HG03432 (cell line): ENCODE results near the gene PTPRN2.
"Not testable (repeated sequence)": the region's sequence is repeated elsewhere in the genome, so short reads cannot be mapped to it uniquely, and the experiment has no call there.

Experiments
- ATAC-seq: cut with Tn5 transposase; IDR thresholded peaks from one replicate; pipeline ENCODE4 v1.9.1; 2021; ENCODE audit warnings: mild to moderate bottlenecking, moderate library complexity; ENCODE audit not compliant: unreplicated experiment

Gene PTPRN2

DNA sequence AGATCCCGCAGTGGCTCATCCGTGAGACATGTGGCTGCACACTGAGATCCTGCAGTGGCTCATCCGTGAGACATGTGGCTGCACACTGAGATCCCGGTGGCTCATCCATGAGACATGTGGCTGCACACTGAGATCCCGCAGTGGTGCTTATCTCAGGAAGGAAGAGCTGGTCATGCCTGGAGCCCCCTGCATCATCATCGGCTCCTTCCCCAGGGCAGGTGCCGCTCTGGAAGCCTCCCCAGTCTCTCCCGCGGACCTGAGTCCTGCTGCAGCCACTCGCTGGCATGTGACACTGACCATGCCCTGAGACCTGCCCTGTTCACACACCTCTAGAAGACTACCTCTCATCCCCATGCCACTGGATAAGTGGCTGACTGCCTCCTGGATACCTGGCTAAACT lies 181.3 kb downstream of the PTPRN2 start:
- ATAC-seq: no peak

DNA sequence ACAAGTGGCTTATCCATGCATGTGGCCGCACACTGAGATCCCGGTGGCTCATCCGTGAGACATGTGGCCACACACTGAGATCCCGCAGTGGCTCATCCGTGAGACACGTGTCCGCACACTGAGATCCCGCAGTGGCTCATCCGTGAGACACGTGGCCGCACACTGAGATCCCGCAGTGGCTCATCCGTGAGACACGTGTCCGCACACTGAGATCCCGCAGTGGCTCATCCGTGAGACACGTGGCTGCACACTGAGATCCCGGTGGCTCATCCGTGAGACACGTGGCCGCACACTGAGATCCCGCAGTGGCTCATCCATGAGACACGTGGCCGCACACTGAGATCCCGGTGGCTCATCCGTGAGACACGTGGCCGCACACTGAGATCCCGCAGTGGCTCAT lies 181.9 kb downstream of the PTPRN2 start:
- ATAC-seq: not testable (repeated sequence)

- no peak for ATAC-seq
Observed at GRCh38 chr7:158405324-158405723, 182.3 kb downstream of the PTPRN2 start.

- ATAC-seq: no peak
Observed at GRCh38 chr7:158404031-158404761, 183.4 kb downstream of the PTPRN2 start.

DNA sequence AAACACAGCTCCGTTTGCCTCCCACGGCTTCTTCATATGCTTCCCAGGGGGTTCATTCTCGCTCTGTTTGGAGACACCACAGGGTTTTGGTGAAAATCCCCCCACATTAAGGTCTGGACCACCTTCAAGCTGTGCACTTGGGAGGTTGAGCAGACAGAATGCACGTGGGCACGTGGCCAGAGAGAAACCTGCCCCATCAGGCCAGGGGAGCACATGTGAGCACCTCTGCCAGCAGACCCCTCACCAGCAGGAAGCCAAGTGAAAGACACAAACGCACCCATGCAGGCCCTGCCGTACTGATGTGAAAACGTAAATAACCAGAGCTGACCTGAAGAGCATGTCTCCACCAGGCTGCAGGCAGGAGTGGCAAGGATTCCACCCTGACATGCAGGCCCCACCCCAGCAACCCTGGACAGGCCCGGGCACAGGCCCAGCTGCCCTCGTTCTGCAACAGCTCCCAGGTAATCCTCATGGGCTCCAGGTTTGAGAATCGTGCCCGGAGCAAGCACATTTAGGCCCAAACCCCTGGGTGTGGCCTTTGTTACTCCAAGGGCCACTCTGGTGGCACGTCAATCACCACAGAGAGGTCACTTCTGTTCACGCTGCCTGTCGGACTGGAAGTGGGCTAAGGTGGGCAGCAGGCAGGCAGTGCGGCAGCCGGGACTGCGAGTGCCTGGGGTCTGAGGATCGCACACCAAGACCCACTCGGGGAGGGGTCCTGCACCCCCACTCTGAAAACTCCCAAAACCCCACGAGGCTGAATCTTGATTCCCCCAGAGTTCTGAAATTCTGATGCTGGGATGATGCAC lies 184.4 kb downstream of the PTPRN2 start:
- no peak for ATAC-seq

DNA sequence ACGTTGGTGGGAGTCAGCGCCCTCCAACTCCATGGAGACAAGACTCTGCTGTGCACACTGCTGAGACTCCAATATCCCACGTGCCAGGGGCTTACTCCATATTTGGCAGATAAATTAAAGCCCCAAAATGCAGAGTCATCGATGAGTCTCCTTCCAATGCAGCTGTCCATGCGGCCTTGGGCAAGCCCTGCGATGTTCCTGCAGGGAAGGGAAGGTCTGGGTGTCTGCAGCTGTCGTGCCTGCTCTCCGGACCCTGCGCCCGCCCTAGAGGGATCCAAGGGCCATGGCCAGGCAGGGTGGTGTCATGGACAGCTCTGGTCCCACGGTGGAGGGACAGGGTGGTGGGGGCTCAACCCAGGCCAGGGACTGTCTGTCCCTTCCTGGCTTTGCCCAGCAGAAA lies 185.2 kb downstream of the PTPRN2 start:
- no peak for ATAC-seq

- ATAC-seq: no peak
Observed at GRCh38 chr7:158401826-158402225, 185.8 kb downstream of the PTPRN2 start.

DNA sequence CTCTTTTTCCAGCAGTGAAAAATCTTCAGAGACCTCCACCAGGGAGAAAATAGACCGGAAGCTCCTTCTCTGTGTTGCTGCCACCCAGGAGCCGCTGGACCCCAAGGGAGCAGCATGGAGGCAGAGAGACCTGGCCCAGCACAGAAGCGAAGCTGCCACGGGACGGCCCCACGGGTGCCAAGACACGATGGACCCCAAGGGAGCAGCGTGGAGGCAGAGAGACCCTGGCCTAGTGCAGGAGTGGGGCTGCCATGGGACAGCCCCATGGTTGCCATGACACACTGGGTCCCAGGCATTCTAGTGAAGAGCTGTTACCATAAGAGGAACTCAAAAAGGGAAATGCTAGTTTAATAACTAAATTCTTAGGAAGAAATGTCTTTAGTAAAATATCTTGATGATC lies 186.3 kb downstream of the PTPRN2 start:
- ATAC-seq: no peak

- ATAC-seq: no peak
Observed at GRCh38 chr7:158400601-158401225, 186.9 kb downstream of the PTPRN2 start.

- ATAC-seq: no peak
Observed at GRCh38 chr7:158399762-158400161, 187.9 kb downstream of the PTPRN2 start.

GRCh38 chr7:158398750-158399149 lies 188.9 kb downstream of the PTPRN2 start:
- no peak for ATAC-seq

DNA sequence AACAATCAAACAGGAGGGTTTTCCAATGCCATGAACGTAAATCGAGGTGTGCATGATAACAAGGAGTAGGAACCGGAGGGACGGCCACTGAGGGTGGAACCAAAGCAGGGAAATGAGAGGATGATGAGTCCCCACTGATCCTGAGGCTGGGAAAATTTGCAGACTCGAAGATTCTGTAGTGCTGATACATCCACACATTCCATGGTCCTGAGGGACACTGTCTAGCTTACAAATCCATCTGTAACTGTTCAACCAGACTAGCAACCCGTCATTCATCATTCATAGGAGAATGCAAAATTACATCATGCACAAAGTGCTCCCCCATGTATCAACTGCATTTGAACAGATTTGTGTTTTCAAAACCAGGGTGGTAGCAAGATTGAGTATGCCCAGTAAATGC lies 189.7 kb downstream of the PTPRN2 start:
- ATAC-seq: no peak

- no peak for ATAC-seq
Observed at GRCh38 chr7:158396982-158397862, 190.4 kb downstream of the PTPRN2 start.

- ATAC-seq: no peak
Observed at GRCh38 chr7:158396301-158396905, 191.2 kb downstream of the PTPRN2 start.

GRCh38 chr7:158395780-158396278 lies 191.8 kb downstream of the PTPRN2 start:
- ATAC-seq: no peak

DNA sequence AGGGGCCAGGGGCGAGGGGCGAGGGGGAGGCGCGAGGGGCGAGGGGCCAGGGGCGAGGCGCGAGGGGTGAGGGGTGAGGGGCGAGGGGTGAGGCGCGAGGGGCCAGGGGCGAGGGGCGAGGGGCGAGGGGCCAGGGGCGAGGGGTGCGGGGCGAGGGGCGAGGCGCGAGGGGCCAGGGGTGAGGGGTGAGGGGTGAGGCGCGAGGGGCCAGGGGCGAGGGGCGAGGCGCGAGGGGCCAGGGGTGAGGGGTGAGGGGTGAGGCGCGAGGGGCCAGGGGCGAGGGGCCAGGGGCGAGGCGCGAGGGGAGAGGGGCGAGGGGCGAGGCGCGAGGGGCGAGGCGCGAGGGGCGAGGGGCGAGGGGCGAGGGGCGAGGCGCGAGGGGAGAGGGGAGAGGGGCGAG lies 192.3 kb downstream of the PTPRN2 start:
- ATAC-seq: no peak

GRCh38 chr7:158394936-158395335 lies 192.7 kb downstream of the PTPRN2 start:
- no peak for ATAC-seq

GRCh38 chr7:158393926-158394625 lies 193.5 kb downstream of the PTPRN2 start:
- ATAC-seq: no peak

DNA sequence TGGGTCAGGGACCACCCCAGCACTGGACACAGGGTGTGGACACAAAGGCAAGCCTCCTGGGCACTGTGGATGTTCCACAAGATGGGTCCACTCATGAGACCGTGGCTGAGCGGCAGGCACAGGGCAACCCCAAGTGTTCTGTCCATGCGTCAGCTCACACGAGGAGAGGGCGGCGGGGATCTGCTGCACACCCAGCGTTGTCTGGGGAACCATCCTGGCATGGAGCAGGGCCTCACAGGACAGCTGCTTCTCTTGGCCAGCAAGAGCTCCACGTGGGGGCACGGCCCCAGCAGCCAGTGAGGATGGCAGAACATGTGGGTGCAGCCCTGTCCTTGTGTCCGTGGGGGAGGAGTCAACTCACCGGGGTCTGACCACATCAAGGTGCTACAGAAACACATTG lies 195.4 kb downstream of the PTPRN2 start:
- ATAC-seq: no peak

DNA sequence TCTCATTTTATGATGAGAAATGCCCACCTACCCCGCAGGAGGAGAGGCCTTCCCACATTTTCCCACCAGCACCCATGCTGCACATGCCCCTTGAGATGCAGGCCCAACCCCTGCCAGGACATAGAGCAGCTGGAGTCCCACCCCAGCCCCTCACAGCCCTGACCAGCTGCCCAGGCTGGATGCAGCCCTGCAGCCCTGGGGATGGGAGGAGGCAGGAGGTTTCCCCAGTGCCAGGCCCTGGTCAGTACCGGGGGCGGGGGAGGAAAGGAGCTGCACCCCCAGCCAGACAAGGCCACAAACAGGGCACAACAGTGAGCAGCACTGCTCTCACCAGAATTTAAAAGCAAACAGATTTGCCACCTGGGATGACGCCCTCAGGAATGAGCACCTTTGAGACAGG lies 196.1 kb downstream of the PTPRN2 start:
- ATAC-seq: no peak
